Amygdala (tissue), 56 donors: ENCODE results near the gene GLI2.

Experiments used
- DNase-seq, 56 donors: peaks; one replicate each; lab custom pipeline; 2025; lab: John Stamatoyannopoulos, UW

GLI2 gene

GRCh38 chr2:120711694-120712093, 24.0 kb upstream of the GLI2 start:
- DNase-seq: no peak

- no peak for DNase-seq
Measured at GRCh38 chr2:120712180-120712681, 23.4 kb upstream of the GLI2 start.

- no peak for DNase-seq
Measured at GRCh38 chr2:120715353-120715752, 20.3 kb upstream of the GLI2 start.

GRCh38 chr2:120715941-120716340, 19.7 kb upstream of the GLI2 start:
- no peak for DNase-seq

- no peak for DNase-seq
Measured at GRCh38 chr2:120716641-120717585, 18.8 kb upstream of the GLI2 start.

- DNase-seq: no peak
Measured at GRCh38 chr2:120719491-120719890, 16.2 kb upstream of the GLI2 start.

- no peak for DNase-seq
Measured at GRCh38 chr2:120720231-120720630, 15.4 kb upstream of the GLI2 start.

- no peak for DNase-seq
Measured at GRCh38 chr2:120720746-120721375, 14.8 kb upstream of the GLI2 start.

- DNase-seq: no peak
Measured at GRCh38 chr2:120722246-120722567, 13.5 kb upstream of the GLI2 start.

- DNase-seq: no peak
Measured at GRCh38 chr2:120722568-120723421, 12.9 kb upstream of the GLI2 start.

GRCh38 chr2:120726245-120726644, 9.4 kb upstream of the GLI2 start:
- no peak for DNase-seq

GRCh38 chr2:120729406-120730399, 6.0 kb upstream of the GLI2 start:
- DNase-seq: no peak

- DNase-seq: no peak
Measured at GRCh38 chr2:120731175-120731574, 4.5 kb upstream of the GLI2 start.

- DNase-seq: no peak
Measured at GRCh38 chr2:120732506-120733237, 3.0 kb upstream of the GLI2 start.

- DNase-seq: no peak
Measured at GRCh38 chr2:120733238-120733932, 2.3 kb upstream of the GLI2 start.

GRCh38 chr2:120734930-120735651, 577 bp upstream of the GLI2 start:
- DNase-seq: no peak

- no peak for DNase-seq
Measured at GRCh38 chr2:120736202-120736623, 545 bp downstream of the GLI2 start.
